Measurements from ENCODE around the gene PLSCR4.
A peak's percentile ranks its signal among the peaks of the same experiment; 100 is the strongest.

PLSCR4 gene

GRCh38 chr3:146189519-146190173 is 61.3 kb downstream of the PLSCR4 start:
- peak; percentile 62 for DNase-seq

- peak; percentile 33 for DNase-seq
These were observed 63.5 kb downstream of the PLSCR4 start for GRCh38 chr3:146187334-146187950.

GRCh38 chr3:146184241-146185015 is 66.5 kb downstream of the PLSCR4 start:
- no peak for DNase-seq

- no peak for DNase-seq
These were observed 69.7 kb downstream of the PLSCR4 start for GRCh38 chr3:146181216-146181615.

GRCh38 chr3:146180376-146180775 is 70.5 kb downstream of the PLSCR4 start:
- DNase-seq = no peak

GRCh38 chr3:146178006-146178689 is 72.8 kb downstream of the PLSCR4 start:
- DNase-seq = no peak

DNA sequence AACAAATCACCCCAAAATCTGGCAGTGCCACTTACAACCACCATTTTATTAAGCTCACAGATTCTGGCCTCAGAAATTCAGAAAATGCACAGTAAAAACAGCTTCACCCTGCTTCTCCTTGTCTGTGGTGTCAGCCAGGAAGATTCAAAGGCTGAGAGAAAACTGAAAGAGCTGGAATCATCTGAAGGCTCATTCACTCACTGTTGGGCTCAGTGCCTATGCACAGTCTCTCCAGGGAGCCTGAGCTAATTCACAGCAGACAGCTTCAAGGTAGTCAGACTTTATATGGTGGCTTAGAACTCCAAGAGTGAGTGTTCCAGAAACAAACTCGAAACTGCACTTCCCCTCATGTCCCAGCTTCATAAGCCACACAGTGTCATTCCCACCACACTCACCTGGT is 73.4 kb downstream of the PLSCR4 start:
- no peak for DNase-seq

GRCh38 chr3:146177072-146177471 is 73.8 kb downstream of the PLSCR4 start:
- DNase-seq = no peak

DNA sequence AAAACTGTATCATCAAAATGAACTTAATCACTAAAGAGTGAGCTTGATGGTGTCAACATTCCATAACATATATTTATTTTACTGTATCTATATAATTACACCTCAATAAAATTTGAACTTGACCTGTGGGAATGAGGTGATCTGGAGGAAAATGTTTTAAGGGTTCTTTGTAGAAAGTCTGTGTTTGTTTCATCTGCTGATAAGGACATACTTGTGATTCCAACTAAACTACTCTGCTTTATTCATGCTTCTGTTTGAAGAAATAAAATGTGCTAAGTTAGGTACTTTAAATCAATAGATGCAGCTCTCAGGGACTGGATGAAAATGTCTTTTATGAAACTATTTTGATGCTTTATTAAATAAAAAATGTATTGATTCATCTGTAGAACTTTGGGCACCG is 78.3 kb downstream of the PLSCR4 start:
- DNase-seq = no peak

- no peak for DNase-seq
These were observed 80.3 kb downstream of the PLSCR4 start for GRCh38 chr3:146170591-146170990.

DNA sequence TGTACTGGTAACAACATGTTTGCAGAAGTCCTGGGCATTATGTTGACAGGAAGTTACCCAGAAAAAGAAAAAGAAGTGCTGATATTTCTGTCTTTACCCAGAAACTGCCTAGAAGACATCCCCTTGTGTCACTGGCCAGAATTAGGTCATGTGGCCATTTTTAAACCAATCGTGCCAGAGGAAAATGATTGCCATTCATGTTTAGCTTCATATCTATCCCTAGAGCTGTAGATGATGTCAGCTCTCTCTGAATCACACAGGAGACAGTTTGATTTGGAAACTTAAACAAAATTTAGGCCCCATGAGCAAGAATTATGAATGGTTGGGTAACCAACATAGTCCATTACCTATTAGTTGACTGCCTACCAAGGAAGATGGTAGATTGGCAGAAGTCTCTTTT is 81.0 kb downstream of the PLSCR4 start:
- no peak for DNase-seq

GRCh38 chr3:146166826-146167225 is 84.1 kb downstream of the PLSCR4 start:
- DNase-seq = no peak

GRCh38 chr3:146166415-146166821 is 84.5 kb downstream of the PLSCR4 start:
- no peak for DNase-seq

DNA sequence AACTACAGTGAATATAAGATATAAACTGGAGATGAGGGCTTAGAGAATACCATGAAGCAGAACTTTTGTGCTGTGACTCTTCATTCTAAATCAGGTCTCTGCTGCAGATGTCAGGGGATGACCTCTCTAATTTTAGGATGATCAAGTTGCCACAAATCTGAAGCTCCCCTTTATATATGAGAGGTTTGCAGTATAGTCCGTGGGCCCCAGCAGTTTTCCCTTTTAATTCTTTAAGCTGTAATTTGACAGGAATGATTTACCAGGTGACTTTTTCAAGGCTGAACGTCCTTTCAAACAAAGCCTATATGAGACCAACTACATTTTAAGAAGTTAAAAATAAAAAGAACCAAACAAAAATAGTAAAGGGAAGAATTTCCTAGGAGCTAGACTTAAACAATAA is 85.0 kb downstream of the PLSCR4 start:
- no peak for DNase-seq

DNA sequence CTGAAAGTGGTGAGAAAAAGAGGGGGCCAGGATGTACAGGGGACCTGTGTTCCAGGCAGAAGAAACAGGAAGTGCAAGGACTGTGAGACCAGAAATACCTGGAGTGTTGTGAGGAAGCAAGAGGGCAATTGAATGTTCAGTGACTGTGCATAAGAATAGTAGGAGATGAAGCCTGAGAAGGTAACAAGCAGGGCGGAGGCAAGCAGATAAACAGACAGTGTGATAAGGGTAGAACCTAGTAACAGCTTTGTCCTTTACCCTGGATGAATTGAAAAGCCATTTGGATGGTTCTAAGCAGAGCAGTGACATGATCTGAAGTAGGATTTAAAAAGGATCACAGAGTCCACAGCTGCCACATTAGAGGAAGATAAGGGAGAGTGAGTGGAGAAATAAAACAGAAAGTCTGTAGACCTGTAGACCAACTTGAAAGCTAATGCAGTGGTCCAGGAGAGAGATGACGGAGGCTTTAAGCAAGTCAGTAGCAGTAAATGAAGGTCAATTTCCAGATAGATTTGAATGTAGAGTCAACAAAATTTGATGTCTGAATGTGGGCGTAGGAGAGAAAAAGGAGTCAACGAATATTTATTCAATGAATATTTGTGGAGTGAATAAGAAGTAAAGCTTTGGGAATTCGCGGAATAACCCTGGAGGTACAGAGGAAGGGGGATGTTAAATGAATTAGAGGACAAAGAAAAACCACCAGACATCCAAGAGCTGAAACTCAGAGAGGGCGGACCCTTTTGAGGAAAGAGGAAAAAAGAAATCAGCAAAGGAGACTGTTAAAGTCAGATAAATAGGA is 85.7 kb downstream of the PLSCR4 start:
- DNase-seq = no peak

- no peak for DNase-seq
These were observed 86.4 kb downstream of the PLSCR4 start for GRCh38 chr3:146164506-146164905.

- DNase-seq = no peak
These were observed 86.8 kb downstream of the PLSCR4 start for GRCh38 chr3:146164071-146164470.

- no peak for DNase-seq
These were observed 87.3 kb downstream of the PLSCR4 start for GRCh38 chr3:146163584-146163983.

GRCh38 chr3:146162561-146162960 is 88.3 kb downstream of the PLSCR4 start:
- no peak for DNase-seq

GRCh38 chr3:146161663-146162002 is 89.3 kb downstream of the PLSCR4 start:
- DNase-seq = no peak

- peak; percentile 43 for DNase-seq
These were observed 89.8 kb downstream of the PLSCR4 start, which contains the start of gene PLOD2 for GRCh38 chr3:146160964-146161662. Gene PLOD2 (minus strand): TSS chr3:146161184. CDS start chr3:146160989, 195 bp downstream.

All from hematopoietic multipotent progenitor cell treated with erythropoietin and hydrocortisone succinate and interleukin-3 and kit ligand, for 8 days (in vitro differentiated cells).